GM12878 (cell line): ENCODE data around the gene MAP7.

Source experiments
- POLR2A ChIP-seq: IDR thresholded peaks from 2 replicates; pipeline ENCODE4 v1.6.1; 2011; ENCODE audit warnings: low read depth, mild to moderate bottlenecking, low read length
- TBL1XR1 ChIP-seq: IDR thresholded peaks from 2 replicates; pipeline ENCODE4 v1.6.1; 2012; ENCODE audit warnings: low read depth, low read length, improper control_type of control experiment
- TF ChIP-seq, protein P1 (sequence below): fragments of 450-650 bp; IDR thresholded peaks from 2 replicates; pipeline ENCODE4 v1.6.1; 2016; ENCODE audit warnings: mild to moderate bottlenecking, moderate library complexity, borderline replicate concordance
- TF ChIP-seq, protein P2 (sequence below): IDR thresholded peaks from 2 replicates; pipeline ENCODE4 v1.6.1; 2011; ENCODE audit warnings: low read depth, low read length, improper control_type of control experiment, borderline replicate concordance
- TF ChIP-seq, protein P3 (sequence below), 3 experiments: IDR thresholded peaks in 2 of 3; conservative IDR thresholded peaks in 1 of 3; 2 replicates each; pipeline ENCODE4 v1.5.1; 2011; ENCODE audit warnings: low read depth in 3 of 3, low read length in 3 of 3, mild to moderate bottlenecking in 3 of 3, control low read depth in 2 of 3, moderate library complexity in 2 of 3, inconsistent platforms in 1 of 3, mixed read lengths in 1 of 3; ENCODE audit not compliant: control insufficient read depth in 2 of 3, insufficient read depth in 1 of 3; ENCODE audit errors: extremely low read depth in 1 of 3

DNA sequence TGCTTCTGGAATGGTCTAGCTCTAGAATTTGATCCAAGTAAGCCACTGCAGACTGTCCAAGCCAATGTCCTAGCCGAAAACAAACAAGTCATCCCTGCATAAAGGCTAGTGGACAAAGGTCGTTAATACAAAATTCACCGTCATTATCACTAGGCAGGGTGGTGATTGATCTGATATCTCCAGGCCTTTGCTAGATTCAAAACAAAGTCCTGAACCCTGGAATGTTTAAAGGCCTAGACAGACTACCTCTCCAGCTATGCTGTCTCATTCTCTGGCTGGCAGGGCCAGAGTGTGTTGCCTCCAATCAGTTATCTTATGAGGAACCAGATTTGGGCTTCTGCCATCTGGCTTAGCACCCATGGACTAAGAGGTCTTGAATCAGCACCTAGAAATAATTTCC, 38.3 kb downstream of the MAP7 start:
- TF ChIP-seq, protein P1, sequence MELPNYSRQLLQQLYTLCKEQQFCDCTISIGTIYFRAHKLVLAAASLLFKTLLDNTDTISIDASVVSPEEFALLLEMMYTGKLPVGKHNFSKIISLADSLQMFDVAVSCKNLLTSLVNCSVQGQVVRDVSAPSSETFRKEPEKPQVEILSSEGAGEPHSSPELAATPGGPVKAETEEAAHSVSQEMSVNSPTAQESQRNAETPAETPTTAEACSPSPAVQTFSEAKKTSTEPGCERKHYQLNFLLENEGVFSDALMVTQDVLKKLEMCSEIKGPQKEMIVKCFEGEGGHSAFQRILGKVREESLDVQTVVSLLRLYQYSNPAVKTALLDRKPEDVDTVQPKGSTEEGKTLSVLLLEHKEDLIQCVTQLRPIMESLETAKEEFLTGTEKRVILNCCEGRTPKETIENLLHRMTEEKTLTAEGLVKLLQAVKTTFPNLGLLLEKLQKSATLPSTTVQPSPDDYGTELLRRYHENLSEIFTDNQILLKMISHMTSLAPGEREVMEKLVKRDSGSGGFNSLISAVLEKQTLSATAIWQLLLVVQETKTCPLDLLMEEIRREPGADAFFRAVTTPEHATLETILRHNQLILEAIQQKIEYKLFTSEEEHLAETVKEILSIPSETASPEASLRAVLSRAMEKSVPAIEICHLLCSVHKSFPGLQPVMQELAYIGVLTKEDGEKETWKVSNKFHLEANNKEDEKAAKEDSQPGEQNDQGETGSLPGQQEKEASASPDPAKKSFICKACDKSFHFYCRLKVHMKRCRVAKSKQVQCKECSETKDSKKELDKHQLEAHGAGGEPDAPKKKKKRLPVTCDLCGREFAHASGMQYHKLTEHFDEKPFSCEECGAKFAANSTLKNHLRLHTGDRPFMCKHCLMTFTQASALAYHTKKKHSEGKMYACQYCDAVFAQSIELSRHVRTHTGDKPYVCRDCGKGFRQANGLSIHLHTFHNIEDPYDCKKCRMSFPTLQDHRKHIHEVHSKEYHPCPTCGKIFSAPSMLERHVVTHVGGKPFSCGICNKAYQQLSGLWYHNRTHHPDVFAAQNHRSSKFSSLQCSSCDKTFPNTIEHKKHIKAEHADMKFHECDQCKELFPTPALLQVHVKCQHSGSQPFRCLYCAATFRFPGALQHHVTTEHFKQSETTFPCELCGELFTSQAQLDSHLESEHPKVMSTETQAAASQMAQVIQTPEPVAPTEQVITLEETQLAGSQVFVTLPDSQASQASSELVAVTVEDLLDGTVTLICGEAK: no peak
- TF ChIP-seq POLR2A (no peak), TBL1XR1 (no peak)
- TF ChIP-seq, protein P2, sequence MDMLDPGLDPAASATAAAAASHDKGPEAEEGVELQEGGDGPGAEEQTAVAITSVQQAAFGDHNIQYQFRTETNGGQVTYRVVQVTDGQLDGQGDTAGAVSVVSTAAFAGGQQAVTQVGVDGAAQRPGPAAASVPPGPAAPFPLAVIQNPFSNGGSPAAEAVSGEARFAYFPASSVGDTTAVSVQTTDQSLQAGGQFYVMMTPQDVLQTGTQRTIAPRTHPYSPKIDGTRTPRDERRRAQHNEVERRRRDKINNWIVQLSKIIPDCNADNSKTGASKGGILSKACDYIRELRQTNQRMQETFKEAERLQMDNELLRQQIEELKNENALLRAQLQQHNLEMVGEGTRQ: no peak
- TF ChIP-seq, protein P3, sequence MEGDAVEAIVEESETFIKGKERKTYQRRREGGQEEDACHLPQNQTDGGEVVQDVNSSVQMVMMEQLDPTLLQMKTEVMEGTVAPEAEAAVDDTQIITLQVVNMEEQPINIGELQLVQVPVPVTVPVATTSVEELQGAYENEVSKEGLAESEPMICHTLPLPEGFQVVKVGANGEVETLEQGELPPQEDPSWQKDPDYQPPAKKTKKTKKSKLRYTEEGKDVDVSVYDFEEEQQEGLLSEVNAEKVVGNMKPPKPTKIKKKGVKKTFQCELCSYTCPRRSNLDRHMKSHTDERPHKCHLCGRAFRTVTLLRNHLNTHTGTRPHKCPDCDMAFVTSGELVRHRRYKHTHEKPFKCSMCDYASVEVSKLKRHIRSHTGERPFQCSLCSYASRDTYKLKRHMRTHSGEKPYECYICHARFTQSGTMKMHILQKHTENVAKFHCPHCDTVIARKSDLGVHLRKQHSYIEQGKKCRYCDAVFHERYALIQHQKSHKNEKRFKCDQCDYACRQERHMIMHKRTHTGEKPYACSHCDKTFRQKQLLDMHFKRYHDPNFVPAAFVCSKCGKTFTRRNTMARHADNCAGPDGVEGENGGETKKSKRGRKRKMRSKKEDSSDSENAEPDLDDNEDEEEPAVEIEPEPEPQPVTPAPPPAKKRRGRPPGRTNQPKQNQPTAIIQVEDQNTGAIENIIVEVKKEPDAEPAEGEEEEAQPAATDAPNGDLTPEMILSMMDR (IDR thresholded peaks at IDR 0.05 in 2 of 3, conservative IDR thresholded peaks at IDR 0.05 in 1 of 3; ENCODE audit: control insufficient read depth in 2 of 3, extremely low read depth in 1 of 3, insufficient read depth in 1 of 3, low read depth in 3 of 3, low read length in 3 of 3): no peak
